Measurements from ENCODE around the gene MYH11.
"Not testable (repeated sequence)": the region's sequence is repeated elsewhere in the genome, so short reads cannot be mapped to it uniquely, and the experiment has no call there.

MYH11 gene

GRCh38 chr16:15796885-15797284 is 59.9 kb downstream of the MYH11 start:
- no peak for TF ChIP-seq CTCF (IDR thresholded peaks at IDR 0.05; ENCODE audit: control extremely low read depth, extremely low read depth, low read depth, missing control alignments)
- no peak for DNase-seq (ENCODE audit: extremely low spot score)
- ChIA-PET CTCF (interaction anchor here (0.9 to 3.2 kb wide), 2 partner anchors 21 to 25 kb away, joined by 3 to 12 read pairs; no protein-coding TSS in a partner anchor), POLR2A (no interaction called here)

- no peak for DNase-seq (ENCODE audit: extremely low spot score)
- TF ChIP-seq CTCF (IDR thresholded peaks at IDR 0.05; ENCODE audit: control extremely low read depth, extremely low read depth, low read depth, missing control alignments), result no peak
- ChIA-PET POLR2A (no interaction called here), CTCF (interaction anchor here (3.2 kb wide), 1 partner anchor 27 kb away, joined by 12 read pairs; no protein-coding TSS in a partner anchor)
Measured at GRCh38 chr16:15795615-15796014, 61.2 kb downstream of the MYH11 start.

- ChIA-PET POLR2A (no interaction called here), CTCF (interaction anchor here (0.8 to 2.9 kb wide), 3 partner anchors 9 to 29 kb away, joined by 3 to 13 read pairs (median 4); no protein-coding TSS in a partner anchor)
- no peak for TF ChIP-seq CTCF (IDR thresholded peaks at IDR 0.05; ENCODE audit: control extremely low read depth, extremely low read depth, low read depth, missing control alignments)
- no peak for DNase-seq (ENCODE audit: extremely low spot score)
Measured at GRCh38 chr16:15792563-15792971, 64.3 kb downstream of the MYH11 start.

- CTCF ChIA-PET, result interaction anchor here (1.4 to 2.9 kb wide), 2 partner anchors 21 to 31 kb away, joined by 3 to 13 read pairs; no protein-coding TSS in a partner anchor
Measured at GRCh38 chr16:15790458-15790857, 66.4 kb downstream of the MYH11 start.

GRCh38 chr16:15789816-15790215 is 67.0 kb downstream of the MYH11 start:
- CTCF ChIA-PET, result interaction anchor here (1.4 to 2.9 kb wide), 2 partner anchors 22 to 32 kb away, joined by 3 to 13 read pairs; no protein-coding TSS in a partner anchor
- POLR2A ChIA-PET; DNase-seq (ENCODE audit: extremely low spot score): not testable (repeated sequence)

More at GRCh38 chr16:15790458-15790857, 66.4 kb downstream of the MYH11 start:
- DNase-seq (ENCODE audit: extremely low spot score), result no peak
- TF ChIP-seq CTCF (IDR thresholded peaks at IDR 0.05; ENCODE audit: control extremely low read depth, extremely low read depth, low read depth, missing control alignments), result no peak
- POLR2A ChIA-PET, result no interaction called here

GRCh38 chr16:15788846-15789239 is 68.0 kb downstream of the MYH11 start:
- ChIA-PET CTCF (interaction anchor here (1.1 kb wide), 1 partner anchor 11 kb away, joined by 3 read pairs; no protein-coding TSS in a partner anchor), POLR2A (no interaction called here)
- no peak for TF ChIP-seq CTCF (IDR thresholded peaks at IDR 0.05; ENCODE audit: control extremely low read depth, extremely low read depth, low read depth, missing control alignments)
- no peak for DNase-seq (ENCODE audit: extremely low spot score)

GRCh38 chr16:15786501-15786900 is 70.3 kb downstream of the MYH11 start:
- ChIA-PET CTCF (interaction anchor here (2.0 kb wide), 1 partner anchor 21 kb away, joined by 4 read pairs; no protein-coding TSS in a partner anchor), POLR2A (no interaction called here)
- no peak for DNase-seq (ENCODE audit: extremely low spot score)
- no peak for TF ChIP-seq CTCF (IDR thresholded peaks at IDR 0.05; ENCODE audit: control extremely low read depth, extremely low read depth, low read depth, missing control alignments)
